ENCODE results near the gene BICD1. TPM values are rescaled to one million over a fixed set of nuclear protein-coding genes. Genes with fewer than 3 reads are reported as not detected.
A peak's percentile ranks its signal among the peaks of the same experiment; 100 is the strongest.

BICD1 gene
- total and polyA plus RNA-seq, 2 experiments from 2014 or later = 59.3 to 83.6 TPM

DNA sequence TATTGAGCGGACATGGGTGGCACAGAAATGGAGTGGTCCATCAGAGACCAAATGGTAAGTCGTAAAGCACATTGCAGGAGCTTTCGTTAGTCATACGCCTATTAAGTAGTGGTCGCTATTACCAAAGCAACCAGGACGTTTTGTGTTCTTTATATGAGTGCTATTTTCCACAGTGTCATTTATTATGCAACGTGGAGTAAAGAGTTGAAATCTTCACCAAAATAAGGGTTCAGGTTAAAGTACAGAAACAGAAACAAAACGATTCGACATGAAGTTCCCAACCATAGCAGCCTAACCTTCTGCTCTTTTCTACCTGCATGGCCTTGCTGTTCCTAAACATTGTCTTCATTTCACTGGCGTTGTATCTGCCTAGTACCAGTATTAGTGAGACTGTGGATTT is 272.6 kb downstream of the BICD1 start:
- H3K4me1 ChIP-seq (ENCODE audit: insufficient read depth) = peaks cover 21% of the 10 kb centered on the region
- no peak overlapping the region for H3K4me2 ChIP-seq
- no peak for DNase-seq (ENCODE audit: low spot score)
- TF ChIP-seq, protein P1, sequence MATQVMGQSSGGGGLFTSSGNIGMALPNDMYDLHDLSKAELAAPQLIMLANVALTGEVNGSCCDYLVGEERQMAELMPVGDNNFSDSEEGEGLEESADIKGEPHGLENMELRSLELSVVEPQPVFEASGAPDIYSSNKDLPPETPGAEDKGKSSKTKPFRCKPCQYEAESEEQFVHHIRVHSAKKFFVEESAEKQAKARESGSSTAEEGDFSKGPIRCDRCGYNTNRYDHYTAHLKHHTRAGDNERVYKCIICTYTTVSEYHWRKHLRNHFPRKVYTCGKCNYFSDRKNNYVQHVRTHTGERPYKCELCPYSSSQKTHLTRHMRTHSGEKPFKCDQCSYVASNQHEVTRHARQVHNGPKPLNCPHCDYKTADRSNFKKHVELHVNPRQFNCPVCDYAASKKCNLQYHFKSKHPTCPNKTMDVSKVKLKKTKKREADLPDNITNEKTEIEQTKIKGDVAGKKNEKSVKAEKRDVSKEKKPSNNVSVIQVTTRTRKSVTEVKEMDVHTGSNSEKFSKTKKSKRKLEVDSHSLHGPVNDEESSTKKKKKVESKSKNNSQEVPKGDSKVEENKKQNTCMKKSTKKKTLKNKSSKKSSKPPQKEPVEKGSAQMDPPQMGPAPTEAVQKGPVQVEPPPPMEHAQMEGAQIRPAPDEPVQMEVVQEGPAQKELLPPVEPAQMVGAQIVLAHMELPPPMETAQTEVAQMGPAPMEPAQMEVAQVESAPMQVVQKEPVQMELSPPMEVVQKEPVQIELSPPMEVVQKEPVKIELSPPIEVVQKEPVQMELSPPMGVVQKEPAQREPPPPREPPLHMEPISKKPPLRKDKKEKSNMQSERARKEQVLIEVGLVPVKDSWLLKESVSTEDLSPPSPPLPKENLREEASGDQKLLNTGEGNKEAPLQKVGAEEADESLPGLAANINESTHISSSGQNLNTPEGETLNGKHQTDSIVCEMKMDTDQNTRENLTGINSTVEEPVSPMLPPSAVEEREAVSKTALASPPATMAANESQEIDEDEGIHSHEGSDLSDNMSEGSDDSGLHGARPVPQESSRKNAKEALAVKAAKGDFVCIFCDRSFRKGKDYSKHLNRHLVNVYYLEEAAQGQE (IDR thresholded peaks at IDR 0.05; ENCODE audit: unreplicated experiment) = no peak
- TF ChIP-seq POLR2AphosphoS5 (IDR thresholded peaks at IDR 0.05; ENCODE audit: low read depth) = no peak
- no peak for TF ChIP-seq ZNF331 (CRISPR knock-in tag; IDR thresholded peaks at IDR 0.05; ENCODE audit: low read depth)
- TF ChIP-seq, protein P2, sequence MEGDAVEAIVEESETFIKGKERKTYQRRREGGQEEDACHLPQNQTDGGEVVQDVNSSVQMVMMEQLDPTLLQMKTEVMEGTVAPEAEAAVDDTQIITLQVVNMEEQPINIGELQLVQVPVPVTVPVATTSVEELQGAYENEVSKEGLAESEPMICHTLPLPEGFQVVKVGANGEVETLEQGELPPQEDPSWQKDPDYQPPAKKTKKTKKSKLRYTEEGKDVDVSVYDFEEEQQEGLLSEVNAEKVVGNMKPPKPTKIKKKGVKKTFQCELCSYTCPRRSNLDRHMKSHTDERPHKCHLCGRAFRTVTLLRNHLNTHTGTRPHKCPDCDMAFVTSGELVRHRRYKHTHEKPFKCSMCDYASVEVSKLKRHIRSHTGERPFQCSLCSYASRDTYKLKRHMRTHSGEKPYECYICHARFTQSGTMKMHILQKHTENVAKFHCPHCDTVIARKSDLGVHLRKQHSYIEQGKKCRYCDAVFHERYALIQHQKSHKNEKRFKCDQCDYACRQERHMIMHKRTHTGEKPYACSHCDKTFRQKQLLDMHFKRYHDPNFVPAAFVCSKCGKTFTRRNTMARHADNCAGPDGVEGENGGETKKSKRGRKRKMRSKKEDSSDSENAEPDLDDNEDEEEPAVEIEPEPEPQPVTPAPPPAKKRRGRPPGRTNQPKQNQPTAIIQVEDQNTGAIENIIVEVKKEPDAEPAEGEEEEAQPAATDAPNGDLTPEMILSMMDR (conservative IDR thresholded peaks at IDR 0.05; ENCODE audit: low read depth in 2 of 2) = no peak
- no peak for TF ChIP-seq EZH2phosphoT487 (IDR thresholded peaks at IDR 0.05; ENCODE audit: unreplicated experiment)
- TF ChIP-seq, protein P3, sequence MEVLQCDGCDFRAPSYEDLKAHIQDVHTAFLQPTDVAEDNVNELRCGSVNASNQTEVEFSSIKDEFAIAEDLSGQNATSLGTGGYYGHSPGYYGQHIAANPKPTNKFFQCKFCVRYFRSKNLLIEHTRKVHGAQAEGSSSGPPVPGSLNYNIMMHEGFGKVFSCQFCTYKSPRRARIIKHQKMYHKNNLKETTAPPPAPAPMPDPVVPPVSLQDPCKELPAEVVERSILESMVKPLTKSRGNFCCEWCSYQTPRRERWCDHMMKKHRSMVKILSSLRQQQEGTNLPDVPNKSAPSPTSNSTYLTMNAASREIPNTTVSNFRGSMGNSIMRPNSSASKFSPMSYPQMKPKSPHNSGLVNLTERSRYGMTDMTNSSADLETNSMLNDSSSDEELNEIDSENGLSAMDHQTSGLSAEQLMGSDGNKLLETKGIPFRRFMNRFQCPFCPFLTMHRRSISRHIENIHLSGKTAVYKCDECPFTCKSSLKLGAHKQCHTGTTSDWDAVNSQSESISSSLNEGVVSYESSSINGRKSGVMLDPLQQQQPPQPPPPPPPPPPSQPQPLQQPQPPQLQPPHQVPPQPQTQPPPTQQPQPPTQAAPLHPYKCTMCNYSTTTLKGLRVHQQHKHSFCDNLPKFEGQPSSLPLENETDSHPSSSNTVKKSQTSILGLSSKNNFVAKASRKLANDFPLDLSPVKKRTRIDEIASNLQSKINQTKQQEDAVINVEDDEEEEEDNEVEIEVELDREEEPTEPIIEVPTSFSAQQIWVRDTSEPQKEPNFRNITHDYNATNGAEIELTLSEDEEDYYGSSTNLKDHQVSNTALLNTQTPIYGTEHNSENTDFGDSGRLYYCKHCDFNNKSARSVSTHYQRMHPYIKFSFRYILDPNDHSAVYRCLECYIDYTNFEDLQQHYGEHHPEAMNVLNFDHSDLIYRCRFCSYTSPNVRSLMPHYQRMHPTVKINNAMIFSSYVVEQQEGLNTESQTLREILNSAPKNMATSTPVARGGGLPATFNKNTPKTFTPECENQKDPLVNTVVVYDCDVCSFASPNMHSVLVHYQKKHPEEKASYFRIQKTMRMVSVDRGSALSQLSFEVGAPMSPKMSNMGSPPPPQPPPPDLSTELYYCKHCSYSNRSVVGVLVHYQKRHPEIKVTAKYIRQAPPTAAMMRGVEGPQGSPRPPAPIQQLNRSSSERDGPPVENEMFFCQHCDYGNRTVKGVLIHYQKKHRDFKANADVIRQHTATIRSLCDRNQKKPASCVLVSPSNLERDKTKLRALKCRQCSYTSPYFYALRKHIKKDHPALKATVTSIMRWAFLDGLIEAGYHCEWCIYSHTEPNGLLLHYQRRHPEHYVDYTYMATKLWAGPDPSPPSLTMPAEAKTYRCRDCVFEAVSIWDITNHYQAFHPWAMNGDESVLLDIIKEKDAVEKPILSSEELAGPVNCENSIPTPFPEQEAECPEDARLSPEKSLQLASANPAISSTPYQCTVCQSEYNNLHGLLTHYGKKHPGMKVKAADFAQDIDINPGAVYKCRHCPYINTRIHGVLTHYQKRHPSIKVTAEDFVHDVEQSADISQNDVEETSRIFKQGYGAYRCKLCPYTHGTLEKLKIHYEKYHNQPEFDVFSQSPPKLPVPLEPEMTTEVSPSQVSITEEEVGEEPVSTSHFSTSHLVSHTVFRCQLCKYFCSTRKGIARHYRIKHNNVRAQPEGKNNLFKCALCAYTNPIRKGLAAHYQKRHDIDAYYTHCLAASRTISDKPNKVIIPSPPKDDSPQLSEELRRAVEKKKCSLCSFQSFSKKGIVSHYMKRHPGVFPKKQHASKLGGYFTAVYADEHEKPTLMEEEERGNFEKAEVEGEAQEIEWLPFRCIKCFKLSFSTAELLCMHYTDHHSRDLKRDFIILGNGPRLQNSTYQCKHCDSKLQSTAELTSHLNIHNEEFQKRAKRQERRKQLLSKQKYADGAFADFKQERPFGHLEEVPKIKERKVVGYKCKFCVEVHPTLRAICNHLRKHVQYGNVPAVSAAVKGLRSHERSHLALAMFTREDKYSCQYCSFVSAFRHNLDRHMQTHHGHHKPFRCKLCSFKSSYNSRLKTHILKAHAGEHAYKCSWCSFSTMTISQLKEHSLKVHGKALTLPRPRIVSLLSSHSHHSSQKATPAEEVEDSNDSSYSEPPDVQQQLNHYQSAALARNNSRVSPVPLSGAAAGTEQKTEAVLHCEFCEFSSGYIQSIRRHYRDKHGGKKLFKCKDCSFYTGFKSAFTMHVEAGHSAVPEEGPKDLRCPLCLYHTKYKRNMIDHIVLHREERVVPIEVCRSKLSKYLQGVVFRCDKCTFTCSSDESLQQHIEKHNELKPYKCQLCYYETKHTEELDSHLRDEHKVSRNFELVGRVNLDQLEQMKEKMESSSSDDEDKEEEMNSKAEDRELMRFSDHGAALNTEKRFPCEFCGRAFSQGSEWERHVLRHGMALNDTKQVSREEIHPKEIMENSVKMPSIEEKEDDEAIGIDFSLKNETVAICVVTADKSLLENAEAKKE (CRISPR knock-in tag; IDR thresholded peaks at IDR 0.05) = no peak
- no peak for TF ChIP-seq JUNB (IDR thresholded peaks at IDR 0.05; ENCODE audit: unreplicated experiment)
- no peak for TF ChIP-seq CREB1 (CRISPR knock-in tag; IDR thresholded peaks at IDR 0.05; ENCODE audit: low read depth)
- no peak for TF ChIP-seq EZH2 (IDR thresholded peaks at IDR 0.05; ENCODE audit: low read depth, unreplicated experiment)
- TF ChIP-seq, protein P4, sequence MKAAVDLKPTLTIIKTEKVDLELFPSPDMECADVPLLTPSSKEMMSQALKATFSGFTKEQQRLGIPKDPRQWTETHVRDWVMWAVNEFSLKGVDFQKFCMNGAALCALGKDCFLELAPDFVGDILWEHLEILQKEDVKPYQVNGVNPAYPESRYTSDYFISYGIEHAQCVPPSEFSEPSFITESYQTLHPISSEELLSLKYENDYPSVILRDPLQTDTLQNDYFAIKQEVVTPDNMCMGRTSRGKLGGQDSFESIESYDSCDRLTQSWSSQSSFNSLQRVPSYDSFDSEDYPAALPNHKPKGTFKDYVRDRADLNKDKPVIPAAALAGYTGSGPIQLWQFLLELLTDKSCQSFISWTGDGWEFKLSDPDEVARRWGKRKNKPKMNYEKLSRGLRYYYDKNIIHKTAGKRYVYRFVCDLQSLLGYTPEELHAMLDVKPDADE (IDR thresholded peaks at IDR 0.05) = no peak
- no peak for TF ChIP-seq ZNF114 (CRISPR knock-in tag; IDR thresholded peaks at IDR 0.05)
- TF ChIP-seq NANOG (IDR thresholded peaks at IDR 0.05; ENCODE audit: borderline replicate concordance) = no peak
- TF ChIP-seq STAT1 (IDR thresholded peaks at IDR 0.05; ENCODE audit: unreplicated experiment) = no peak
- peak; percentile 45; the same call in 2 of the 3 replicates for ATAC-seq
- H3K4me3 ChIP-seq = no peak overlapping the region
- H2AFZ ChIP-seq = no peak overlapping the region
- H3K79me2 ChIP-seq (replicated peaks; ENCODE audit: insufficient read depth) = no peaks in the 10 kb centered on the region
- Mint-ChIP-seq H3K36me3 (ENCODE audit: low read depth) (no peaks in the 10 kb centered on the region), H3K27ac (peak overlapping the region; percentile 80), H3K4me3 (no peak overlapping the region), H3K9me3 (no peaks in the 10 kb centered on the region), H3K4me1 (peaks cover 21% of the 10 kb centered on the region), H3K27me3 (ENCODE audit: insufficient read depth, low read depth, poor library complexity) (peaks cover 3% of the 10 kb centered on the region)
- H4K20me1 ChIP-seq (replicated peaks; ENCODE audit: insufficient read depth) = no peaks in the 10 kb centered on the region
- H3K36me3 ChIP-seq (ENCODE audit: insufficient read depth) = no peaks in the 10 kb centered on the region
- no peaks in the 10 kb centered on the region for H3F3A ChIP-seq (replicated peaks; ENCODE audit: low read depth)
- no peaks in the 10 kb centered on the region for H3K9me2 ChIP-seq (ENCODE audit: insufficient read depth)
- H3K27me3 ChIP-seq (ENCODE audit: insufficient read depth) = no peaks in the 10 kb centered on the region
- H3K27ac ChIP-seq (ENCODE audit: low read depth) = peak overlapping the region; percentile 36; the same call in 1 of the 2 replicates
